ENCODE results near the gene HTRA2.

GRCh38 chr2:74530239-74531187 lies 780 bp downstream of the HTRA2 start:
- TF ChIP-seq CTCF (IDR thresholded peaks at IDR 0.05) (no peak), POLR2A (IDR thresholded peaks at IDR 0.05) (no peak), EP300 (IDR thresholded peaks at IDR 0.05; ENCODE audit: low read depth) (no peak)

Data from transverse colon (tissue), 3 donors.